NCI-H748 (cell line): Measurements from ENCODE around the gene MYOT.

Experiments used
- DNase-seq: peaks from one replicate; lab custom pipeline; 2025; ENCODE audit not compliant: unreplicated experiment; lab: John Stamatoyannopoulos, UW

Gene MYOT

GRCh38 chr5:137901011-137901817 is 33.6 kb downstream of the MYOT start:
- no peak for DNase-seq

- no peak for DNase-seq
These were observed 34.9 kb downstream of the MYOT start for GRCh38 chr5:137902408-137903133.

- DNase-seq = no peak
These were observed 47.1 kb downstream of the MYOT start for GRCh38 chr5:137914758-137915157.

GRCh38 chr5:137916923-137917322 is 49.3 kb downstream of the MYOT start:
- DNase-seq = no peak

- DNase-seq = no peak
These were observed 54.3 kb downstream of the MYOT start for GRCh38 chr5:137921931-137922330.

- DNase-seq = no peak
These were observed 56.2 kb downstream of the MYOT start for GRCh38 chr5:137923856-137924255.

- no peak for DNase-seq
These were observed 65.1 kb downstream of the MYOT start for GRCh38 chr5:137932800-137933199.

- no peak for DNase-seq
These were observed 65.8 kb downstream of the MYOT start for GRCh38 chr5:137933491-137933911.

GRCh38 chr5:137935190-137935589 is 67.5 kb downstream of the MYOT start:
- DNase-seq = no peak

- no peak for DNase-seq
These were observed 68.0 kb downstream of the MYOT start for GRCh38 chr5:137935694-137936093.
